HG02623 (cell line): ENCODE data around the gene DSCAM.

Experiments used
- ATAC-seq: cut with Tn5 transposase; IDR thresholded peaks from one replicate; pipeline ENCODE4 v1.9.1; 2021; ENCODE audit warnings: moderate library complexity; ENCODE audit not compliant: unreplicated experiment

The DSCAM gene

DNA sequence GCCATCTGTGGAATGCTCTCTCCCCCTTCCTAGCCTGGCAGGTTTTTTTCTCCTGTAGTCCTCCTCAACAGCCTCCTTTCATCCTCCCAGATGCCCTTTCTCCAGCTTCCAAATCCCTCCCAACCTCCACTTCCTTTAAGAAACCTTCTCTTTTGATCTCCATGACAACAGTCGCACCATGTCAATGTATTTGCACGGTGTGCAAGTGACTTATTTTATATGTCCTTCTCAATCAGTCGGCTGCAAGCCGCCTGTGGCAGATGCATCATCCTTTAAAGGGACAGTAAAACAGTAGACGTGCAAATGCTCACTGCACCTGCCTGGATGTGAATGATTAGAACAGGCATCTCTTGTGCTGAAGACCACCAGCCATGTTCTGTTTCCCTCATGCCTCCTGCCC, 694.5 kb downstream of the DSCAM start:
- ATAC-seq: no peak

DNA sequence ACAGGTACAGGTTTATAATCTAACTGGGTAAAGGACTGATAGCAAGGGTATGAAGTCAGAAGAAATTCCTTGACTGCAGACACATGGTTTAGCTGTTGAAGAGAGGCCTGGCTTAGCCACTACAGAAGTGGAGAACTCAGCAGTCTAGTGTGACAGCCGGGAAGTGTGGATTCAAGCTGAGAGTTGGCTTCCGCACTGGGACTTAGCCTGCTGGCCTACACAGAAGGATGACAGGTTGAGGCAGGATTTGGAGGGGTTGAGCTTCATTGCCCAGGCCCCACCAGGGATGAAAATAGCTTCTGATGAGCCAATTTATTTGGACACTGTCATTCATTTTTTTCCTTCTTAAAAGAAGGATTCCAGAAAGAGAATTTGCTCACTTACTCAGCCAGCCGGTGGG, 695.3 kb downstream of the DSCAM start:
- ATAC-seq: no peak

DNA sequence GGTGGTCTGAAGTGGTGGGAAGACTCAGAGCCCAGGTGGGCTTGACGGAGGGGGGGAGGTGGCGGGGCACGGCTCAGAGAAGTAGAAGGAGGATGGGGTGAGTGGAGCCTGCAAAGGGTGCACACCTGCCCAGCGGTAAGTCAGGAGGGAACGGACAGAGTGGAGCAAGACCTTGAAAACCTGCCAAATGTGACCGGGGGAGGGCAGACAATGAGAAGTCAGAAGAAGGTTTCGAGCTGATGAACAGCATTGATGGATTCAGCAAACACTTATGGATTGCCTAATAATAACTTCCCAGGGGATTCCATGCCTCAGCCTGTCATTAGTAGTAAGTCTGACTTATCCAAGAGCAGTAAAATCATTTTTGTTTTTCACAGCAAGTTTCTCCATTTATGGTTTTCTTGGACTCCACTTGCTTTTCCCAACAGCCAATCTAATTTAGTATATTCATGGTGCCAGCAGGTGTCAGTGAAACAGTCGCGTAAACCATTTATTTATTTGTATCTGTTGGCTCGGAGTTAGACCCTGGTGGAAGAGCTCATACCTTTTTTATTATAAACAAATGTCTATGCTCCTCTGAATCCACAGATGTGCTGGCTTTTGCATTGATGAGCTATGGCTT, 700.6 kb downstream of the DSCAM start:
- ATAC-seq: no peak

DNA sequence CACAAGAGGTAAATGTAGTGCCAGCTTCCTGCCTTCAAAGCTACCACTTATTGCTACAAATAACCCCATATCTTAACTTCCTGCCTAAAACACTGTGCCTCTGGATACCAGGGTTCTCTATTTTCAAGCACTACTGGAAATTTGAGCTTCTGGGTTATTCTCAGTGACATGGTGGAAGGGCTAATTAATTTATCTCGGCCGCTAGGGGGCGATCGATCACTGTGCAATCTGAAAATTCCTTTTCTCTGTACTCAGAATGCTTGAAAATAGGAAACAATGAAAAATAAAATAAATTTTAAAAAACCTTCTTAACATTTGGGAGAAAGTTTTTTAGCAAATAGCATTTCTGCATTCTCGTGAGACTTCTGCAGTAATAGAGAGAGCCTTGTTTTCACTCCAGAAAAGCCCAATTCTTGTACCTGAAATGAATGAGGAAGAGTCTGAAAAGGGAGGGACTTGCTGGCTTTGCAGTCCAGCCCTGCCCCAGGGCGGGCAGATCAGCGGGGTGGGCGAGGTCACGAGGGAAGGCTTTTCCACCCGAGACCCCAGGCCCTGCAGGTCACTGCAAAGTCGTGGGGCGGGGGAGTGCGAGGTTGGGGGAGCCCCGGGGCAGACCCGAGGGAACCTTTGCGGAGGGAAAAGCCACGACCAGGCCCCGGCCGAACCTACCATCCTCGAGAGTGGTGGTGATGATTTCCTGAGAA, 703.0 kb downstream of the DSCAM start:
- ATAC-seq: no peak

DNA sequence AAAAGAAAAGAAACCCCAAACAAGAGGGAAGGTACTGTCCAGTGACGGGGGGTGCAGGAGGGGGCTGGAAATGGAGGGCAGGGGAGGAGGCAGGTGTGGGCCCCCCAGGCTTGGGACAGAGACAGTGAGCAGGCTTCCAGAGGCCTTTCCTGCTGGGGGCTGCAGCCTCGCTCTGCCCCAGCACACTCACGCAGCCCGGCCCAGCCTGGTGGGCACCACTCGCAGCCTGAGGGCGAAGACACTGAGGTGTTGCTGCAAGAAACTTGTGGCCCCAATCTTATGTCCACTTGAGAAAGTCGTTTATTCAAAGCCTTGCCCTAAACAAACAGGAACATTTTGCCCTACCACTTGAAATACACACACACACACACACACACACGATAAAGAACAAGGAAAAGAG, 705.3 kb downstream of the DSCAM start:
- no peak for ATAC-seq

DNA sequence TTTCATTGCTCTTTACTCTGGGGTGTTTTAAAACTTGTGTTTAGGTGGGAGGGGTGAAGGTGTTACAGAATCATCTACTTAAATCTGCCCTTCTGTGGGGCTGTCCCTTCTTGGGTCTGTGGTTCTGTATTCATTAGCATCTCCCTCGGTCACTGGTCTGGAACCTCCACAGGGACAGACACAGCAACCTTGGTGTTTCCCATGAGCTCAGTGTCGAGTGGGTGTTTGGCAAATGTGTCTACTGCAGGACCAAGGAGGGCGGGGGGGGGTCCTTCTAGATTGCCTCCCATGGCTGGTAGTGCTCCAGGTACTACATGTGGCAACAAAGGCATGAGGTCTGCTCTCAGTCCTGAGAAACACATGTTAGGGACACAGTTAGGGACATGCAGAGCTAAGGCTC, 706.3 kb downstream of the DSCAM start:
- no peak for ATAC-seq

DNA sequence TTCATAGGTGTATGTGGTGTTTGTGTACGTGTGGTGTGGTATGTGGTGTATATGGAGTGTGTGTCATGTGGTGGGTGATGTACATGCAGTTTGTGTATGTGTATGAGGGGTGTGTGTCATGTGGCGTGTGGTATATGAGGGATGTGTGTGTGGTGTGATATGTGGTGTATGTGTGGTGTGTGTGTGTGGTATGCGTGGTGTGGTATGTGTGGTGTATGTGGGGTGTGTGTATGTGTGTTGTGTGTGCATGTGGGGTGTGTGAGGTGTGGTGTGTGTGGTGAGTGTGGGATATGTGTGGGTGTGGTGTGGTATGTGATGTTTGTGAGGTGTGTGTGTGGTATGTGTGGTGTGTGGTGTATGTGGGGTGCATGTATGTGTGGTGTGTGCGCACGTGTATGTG, 707.3 kb downstream of the DSCAM start:
- no peak for ATAC-seq

DNA sequence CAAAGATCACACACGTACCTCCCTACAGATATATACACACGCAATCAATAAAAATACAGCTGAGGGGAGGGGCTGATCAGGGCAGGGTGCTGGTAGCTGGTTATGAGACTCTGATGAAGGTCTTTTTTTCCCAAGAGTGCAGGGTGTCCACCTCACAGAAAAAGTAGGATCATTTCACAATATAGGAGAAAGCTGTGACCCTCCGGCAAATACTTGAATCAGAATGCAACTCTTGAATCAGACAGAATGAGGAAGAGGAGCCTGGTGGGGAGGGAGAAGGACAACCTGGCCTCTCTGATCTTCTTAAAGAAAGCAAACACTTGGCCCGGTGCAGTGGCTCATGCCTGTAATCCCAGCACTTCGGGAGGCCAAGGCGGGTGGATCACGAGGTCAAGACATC, 710.4 kb downstream of the DSCAM start:
- no peak for ATAC-seq

DNA sequence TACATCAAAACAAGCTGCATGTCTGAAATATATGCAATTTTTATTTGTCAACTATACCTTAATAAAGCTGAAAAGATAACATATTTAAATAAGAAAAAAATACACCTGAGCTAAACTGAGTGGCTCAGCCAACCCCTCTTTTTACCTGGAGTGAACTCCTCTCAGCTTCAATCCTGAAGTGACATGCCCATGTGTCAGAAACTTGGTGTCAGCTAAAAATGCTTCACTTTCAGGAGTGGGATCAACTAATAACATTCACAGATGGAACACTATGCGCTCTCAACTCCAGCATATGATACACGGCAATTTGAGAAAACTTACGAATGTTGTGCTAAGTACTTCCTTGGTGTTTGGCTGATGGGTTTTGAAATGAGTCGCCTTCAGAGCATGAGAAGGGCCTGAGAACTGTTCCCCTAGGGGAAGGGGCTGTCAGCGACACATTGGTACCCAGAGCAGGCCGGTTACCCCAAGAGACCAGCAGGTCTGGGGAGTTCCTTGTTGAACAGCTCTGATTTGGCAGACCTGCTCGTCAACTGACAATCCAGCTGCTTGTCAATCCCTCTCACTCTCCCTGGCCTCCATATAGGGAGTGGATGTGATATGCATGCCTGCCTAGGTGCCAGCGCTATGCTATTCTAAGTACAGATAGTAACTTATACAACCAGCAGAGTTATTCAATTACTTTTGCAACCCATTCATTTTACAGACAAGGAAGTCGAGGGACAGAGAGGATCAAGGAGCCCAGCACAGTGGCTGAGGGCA, 712.0 kb downstream of the DSCAM start:
- ATAC-seq: no peak

DNA sequence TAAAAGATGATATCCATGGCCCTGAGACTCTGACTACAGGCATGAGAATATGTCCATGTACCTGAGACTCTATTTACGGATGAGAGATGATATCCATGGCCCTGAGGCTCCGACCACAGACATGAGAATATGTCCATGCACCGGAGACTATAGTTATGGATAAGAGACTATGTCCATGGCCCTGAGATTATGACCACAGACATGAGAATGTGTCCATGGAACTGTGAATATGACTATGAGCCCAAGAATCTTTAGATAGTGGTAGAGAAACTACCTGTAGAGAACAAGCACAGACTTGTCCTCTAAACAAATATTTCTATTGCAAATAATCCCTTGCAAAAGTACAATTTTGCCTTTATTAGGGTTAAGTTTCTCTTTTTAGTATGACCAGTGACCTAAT, 716.5 kb downstream of the DSCAM start:
- ATAC-seq: no peak

DNA sequence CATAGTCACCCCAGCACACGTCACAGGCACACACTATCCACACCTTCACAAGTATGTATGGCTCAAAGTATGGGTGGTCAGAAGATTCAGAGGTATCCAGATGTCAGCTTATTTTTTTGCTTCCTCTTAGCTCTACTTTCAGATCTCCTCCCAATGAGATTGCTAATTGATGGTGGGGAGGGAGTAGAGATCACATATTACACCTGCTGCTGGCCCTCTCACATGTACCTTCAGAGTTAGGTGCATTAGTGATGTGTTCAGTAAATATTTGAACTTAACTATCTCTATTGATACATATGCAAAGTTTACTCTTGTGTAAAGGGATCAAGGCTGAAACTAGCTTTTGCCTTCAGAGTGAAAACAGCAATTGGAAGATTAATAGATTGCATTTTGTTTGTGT, 717.1 kb downstream of the DSCAM start:
- ATAC-seq: no peak

DNA sequence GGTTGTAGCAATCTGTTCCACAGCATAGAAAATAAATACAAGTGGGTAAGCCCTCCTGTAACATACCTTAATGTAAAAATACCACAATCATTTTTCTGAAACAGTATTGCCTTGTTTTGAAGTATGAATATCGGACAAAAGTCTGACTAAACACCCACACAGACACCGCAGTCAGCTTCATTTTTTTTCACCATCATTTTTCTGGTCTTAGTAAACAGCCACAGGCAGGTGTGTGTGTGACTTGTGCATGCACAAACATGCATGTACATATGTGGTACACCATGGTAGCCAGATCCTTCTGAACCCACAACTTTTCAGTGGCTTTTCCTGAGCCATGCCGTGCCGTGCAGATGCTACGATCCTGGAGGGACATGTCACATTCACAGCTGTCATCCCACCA, 718.1 kb downstream of the DSCAM start:
- ATAC-seq: no peak

DNA sequence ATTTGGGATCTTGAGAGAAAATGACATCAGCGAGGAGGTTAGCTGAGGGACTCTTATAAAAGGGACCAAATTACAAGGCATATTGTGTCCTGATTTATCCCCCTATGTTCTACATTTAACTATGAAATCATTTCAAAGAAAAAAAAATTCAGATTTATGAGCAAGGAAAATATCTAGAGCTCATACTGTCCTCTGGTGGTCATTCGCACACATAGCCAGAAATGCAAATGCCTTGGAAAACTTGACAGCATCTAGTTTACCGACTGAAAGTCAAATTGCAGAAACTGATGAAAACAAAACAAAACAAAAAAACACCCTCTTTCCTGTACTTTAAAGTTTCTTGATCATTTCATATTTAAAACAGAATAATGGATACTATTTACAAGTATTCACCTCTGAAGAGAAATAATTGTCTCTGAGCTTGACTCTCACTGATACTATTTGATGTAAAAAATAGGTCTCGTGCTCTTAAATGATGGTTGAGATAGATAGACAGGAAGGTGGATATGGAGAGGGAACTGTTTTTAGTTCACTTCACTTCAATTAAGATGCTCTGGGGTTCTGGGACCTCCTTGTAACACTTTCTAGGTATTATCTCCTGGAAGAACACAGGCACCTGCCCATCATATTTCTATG, 725.9 kb downstream of the DSCAM start:
- ATAC-seq: no peak

DNA sequence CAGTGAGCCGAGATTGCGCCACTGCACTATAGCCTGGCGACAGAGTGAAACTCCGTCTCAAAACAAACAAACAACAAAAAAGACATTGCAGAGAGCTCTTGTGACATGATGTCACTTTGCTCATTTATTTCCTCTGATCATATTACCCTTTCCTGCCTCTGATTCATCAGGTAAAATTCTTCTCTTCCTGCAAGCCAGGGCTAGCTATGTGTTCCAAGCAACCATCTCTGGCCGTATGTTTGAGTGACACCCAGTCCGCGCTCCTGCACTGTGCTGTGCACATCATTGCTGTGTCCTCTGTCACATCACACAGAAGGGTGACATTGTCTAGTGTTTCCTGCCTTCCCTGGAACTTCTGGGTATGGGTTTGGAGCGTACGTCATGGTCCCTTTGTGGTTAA, 728.4 kb downstream of the DSCAM start:
- no peak for ATAC-seq

DNA sequence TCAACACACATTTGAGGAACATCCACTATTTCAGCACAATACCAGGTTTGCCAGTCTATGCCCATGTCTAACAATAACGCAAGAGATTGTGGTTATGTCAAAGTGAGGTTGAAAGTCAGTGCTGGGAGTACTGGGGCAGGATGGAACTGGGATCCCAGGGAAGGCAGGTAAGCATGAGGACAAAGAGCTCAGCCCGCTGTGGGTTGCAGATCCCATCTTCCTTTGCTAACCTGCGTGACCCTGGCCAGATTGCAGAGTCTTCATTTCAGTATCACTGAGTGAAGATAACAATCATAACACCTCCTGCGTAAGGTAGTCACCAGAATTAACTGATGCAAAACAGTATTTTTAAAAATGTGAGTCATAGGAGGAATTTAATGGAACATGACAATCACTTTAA, 729.7 kb downstream of the DSCAM start:
- no peak for ATAC-seq

DNA sequence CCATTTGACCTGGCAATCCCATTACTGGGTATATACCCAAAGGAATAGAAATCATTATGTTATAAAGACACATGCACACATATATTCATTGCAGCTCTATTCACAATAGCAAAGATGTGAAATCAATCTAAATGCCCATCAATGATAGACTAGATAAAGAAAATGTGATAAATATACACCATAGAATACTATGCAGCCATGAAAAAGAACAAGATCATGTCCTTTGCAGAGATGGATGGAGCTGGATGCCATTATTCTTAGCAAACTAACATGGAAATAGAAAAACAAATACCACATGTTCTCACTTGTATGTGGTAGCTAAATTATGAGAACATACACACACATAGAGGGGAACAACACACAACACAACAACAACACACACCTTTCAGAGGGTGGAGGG, 731.2 kb downstream of the DSCAM start:
- ATAC-seq: no peak

DNA sequence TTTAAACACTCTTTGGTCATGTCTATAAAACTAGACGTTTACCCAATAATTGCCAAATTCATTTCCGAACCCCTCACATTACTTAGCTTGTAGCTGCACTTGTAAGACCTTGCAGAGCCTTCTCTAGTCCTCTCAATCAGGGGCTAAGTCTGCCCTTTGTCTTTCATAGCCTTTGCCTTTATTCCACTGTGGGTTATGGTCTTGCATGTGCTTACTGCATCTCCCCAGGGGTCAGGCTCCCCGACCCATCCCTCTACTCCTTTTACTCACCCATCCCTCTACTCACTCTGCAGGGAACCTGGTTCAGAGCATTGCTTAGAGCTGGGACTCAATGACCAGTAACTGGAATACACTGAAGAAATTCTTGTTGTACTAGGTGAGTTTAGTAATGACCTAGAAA, 744.3 kb downstream of the DSCAM start:
- no peak for ATAC-seq

DNA sequence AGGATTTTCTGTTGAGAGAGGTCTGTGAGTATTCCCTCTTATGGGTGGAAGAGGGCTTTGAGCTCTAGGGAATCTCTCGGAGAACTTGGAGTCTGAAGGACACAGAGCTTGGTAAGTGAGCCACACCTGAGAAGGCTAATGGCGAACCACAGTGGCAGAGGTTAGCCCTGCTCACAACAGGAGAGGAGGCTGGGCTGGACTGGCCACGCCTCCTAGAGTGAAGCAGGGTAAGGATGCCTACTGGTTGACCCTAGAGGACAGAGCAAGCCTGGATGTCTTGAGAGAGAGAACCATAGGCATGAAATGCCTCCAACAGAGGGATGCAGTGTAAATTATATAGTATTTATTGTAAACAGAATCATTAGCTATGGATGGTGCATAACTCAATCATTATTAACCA, 747.1 kb downstream of the DSCAM start:
- ATAC-seq: no peak

DNA sequence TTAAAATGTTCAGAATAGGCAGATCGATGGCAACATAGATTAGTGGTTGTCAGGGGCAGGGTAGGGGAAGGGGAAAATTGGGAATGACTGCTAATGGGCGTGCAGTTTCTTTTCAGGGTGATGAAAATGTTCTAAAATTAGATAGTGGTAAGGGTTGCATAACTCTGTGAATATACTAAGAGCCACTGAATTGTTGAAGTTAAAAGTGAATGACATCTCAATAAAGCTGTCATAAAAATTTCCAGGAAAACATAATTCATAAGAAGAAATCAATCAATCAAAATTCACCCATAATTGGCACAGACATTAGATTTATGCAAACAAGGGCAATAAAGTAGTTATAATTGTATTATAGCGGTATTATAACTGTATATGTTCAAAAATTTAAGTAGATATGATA, 751.5 kb downstream of the DSCAM start:
- no peak for ATAC-seq

DNA sequence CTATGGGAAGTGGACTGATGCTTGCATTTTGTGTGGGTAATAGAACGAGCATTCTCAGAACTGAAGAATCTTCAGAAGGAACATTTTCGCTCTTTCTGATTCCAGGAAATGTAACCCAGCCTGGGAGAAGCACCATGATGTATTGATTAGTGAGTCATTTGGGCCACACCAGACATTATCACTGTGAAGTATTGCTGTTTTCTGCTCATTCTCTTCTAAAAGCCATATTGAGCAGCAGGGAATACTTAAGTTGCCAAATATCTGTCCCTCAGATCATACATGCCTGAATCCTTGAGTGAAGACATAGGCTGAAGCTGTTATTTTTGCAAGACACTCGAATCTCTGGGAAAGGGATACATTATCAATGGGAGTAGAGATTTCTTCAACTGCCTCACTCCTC, 766.6 kb downstream of the DSCAM start:
- no peak for ATAC-seq

DNA sequence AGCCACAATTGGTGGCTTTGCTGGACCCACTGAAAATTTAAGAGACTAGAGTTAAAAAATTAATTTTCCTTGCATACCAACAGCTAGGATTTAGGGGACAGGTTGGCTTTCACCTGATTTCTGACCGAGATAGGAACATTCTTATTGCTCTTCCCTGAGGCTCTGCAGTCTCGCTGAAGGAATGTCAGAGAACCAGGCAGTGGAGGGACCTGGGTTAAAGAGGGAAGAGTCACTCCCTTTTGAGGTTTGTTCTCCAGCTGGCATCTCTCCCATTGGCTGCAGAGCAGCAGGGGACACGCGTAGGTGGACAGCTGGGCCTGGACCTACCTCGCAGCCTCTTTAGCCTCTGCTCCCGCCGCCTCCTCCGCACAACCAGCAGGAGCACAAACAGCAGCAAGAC, 772.2 kb downstream of the DSCAM start:
- no peak for ATAC-seq

DNA sequence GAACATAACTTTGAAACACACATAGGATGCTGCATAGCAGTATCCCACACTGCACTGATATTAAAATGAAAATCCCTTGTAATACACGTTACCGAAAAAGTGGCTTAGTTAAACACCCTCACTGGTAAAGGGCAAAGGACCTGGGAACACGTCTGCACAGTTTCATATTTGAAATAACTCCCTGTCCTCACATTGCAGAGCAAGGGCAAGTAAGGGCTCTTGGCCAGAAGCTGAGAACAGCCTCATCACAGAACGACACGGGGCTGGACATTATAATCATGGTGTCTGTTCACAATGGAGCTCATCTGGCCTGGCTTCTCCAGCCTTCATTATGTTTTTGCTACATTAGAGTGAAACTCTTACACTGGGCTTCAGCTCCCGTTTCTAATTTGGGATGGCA, 772.8 kb downstream of the DSCAM start:
- ATAC-seq: no peak
